GM18508 (cell line): ENCODE measurements around the gene DGKB.

Experiments
- ATAC-seq: cut with Tn5 transposase; IDR thresholded peaks from one replicate; pipeline ENCODE4 v1.9.1; 2021; ENCODE audit warnings: moderate number of reproducible peaks; ENCODE audit not compliant: insufficient read depth, unreplicated experiment

DGKB gene

DNA sequence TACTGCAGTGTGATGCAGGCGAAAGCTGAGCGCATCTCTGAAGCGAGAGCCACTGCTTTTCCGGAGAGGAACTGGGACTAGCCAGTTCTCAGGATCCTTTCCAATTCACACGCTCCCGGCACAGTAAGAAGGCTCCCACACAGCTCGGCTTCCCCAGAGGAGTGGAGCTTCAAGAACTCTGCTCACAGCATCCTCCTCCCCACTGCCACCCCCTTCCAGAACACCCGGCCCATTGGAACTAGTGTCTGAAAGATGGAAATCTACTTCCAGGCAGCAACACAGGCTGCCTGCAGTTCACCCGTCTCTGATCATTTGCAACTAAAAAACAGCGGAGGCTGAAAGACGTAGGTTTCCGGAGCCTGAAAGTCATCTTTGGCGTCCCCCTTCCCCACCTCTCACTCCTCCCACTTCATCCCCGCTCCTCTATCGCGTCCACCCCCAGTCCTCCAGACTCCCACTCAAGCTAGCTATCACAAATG lies at the start of gene DGKB:
Gene DGKB (minus strand): TSS at position 163 of the 479 bp plus-strand sequence.
- ATAC-seq: no peak

DNA sequence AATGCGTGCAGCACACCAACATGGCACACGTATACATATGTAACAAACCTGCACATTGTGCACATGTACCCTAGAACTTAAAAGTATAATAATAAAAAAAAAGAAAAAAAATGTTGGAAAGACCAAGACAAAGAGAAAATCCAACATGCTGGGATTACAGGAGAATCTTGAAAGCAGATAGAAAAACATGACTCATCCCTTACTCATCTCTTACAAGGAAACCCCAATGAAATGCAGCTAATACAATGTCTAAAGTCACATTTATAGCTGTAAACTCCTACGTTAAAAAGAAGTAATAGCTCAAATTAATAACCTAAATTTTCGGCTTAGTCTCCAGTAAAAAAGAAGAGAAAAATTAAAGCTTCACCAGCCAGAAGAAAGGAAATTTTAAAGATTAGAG lies 47.5 kb upstream of the DGKB start:
- no peak for ATAC-seq

DNA sequence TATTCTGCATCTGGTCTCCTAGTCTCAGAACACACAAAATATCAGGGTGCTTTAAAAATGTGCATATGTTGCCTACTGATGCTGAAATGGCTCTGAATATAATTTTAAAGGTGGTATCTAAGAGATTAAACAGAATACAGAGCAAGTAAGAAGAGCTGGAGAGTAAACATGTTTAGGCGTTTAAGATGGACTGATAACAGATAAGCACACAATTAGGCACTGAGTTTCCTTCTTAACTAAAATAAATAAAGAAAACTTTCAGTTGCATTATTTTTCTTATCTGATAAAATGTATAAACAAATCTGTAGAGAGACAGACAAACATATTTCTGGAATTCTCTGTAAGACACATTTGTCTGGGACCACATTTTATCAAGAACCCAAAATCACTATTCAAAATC lies 35.6 kb upstream of the DGKB start:
- ATAC-seq: no peak

GRCh38 chr7:14937581-14937980 lies 35.0 kb upstream of the DGKB start:
- no peak for ATAC-seq

GRCh38 chr7:14936554-14936953 lies 34.0 kb upstream of the DGKB start:
- ATAC-seq: no peak

- no peak for ATAC-seq
Observed at GRCh38 chr7:14934839-14935238, 32.3 kb upstream of the DGKB start.

- no peak for ATAC-seq
Observed at GRCh38 chr7:14931511-14932215, 29.1 kb upstream of the DGKB start.

GRCh38 chr7:14924398-14924797 lies 21.8 kb upstream of the DGKB start:
- ATAC-seq: no peak

- no peak for ATAC-seq
Observed at GRCh38 chr7:14911077-14911476, 8.5 kb upstream of the DGKB start.

DNA sequence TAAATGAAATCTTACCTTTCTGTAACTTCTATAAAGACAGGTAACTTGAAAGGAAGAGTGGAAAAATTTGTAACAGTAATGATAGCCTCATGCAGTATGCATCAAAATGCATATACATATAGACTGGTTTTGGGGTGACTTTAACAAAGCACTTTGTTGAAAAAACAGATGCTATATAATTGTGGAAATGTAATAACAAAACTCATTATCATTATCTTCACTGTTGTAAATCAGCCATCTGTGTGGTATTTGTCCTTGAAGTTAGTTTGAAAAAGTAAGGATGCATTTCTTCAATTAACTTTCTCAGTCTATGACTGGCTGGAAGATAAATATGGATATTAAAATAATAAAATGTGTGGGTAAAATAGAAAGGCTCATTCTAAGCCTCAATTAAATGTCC lies 6.1 kb upstream of the DGKB start:
- ATAC-seq: no peak

- ATAC-seq: no peak
Observed at GRCh38 chr7:14905764-14906163, 3.2 kb upstream of the DGKB start.

GRCh38 chr7:14900051-14900450 lies 2.5 kb downstream of the DGKB start:
- ATAC-seq: no peak

GRCh38 chr7:14899030-14899429 lies 3.5 kb downstream of the DGKB start:
- ATAC-seq: no peak

DNA sequence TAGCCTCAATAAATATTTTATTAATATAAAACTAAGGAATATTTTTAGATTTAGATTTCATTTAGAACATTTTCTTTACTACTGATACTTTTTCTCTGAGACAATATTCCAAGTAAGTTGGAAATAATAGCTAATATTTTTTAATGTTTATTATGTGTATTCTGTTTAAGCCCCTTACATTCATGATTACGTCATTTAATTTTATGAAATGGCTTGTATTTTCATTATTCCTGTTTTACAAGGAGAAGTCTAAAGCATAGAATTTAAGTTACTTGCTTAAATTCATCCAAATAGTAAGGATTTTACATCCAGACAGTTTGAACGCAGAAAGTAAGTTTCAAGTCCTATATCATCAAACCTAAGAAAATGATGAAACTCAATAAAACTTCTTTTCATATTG lies 6.1 kb downstream of the DGKB start:
- no peak for ATAC-seq

DNA sequence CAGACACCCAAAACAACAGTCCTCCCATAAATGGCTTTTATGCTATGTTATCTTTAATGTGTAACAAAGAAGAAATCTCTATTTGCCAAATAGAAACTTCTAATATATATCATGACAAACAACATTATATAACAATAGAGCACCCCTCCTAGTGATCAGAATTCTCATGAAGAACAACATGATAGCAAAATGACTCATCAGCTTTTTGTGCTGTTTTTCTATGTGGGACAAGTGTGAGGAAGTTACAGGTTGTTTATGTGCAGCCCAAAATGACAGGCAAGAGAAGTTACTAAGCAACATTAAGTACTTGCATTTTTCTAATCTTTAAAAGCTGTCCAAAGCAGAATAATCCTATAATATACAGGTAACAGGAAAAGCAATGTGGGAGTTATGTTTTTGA lies 7.7 kb downstream of the DGKB start:
- no peak for ATAC-seq

GRCh38 chr7:14892961-14893360 lies 9.6 kb downstream of the DGKB start:
- no peak for ATAC-seq

GRCh38 chr7:14891289-14891688 lies 11.3 kb downstream of the DGKB start:
- no peak for ATAC-seq

GRCh38 chr7:14888962-14889361 lies 13.6 kb downstream of the DGKB start:
- ATAC-seq: no peak

GRCh38 chr7:14886533-14886932 lies 16.0 kb downstream of the DGKB start:
- ATAC-seq: no peak

GRCh38 chr7:14875941-14876587 lies 26.5 kb downstream of the DGKB start:
- ATAC-seq: no peak

- no peak for ATAC-seq
Observed at GRCh38 chr7:14871880-14872279, 30.7 kb downstream of the DGKB start.

DNA sequence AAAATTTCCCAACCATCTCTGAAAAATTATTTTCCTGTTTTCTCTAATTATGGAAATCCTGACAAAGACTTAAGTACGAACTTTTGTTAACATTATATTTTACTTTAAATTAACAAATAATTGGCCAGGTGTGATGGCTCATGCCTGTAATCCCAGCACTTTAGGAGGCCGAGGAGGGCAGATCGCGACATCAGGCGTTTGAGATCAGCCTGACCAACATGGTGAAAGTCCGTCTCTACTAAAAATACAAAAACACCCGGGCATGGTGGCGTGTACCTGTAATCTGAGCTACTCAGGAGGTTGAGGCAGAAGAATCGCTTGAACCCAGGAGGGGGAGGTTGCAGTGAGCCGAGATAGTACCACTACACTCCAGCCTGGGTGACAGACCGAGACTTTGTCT lies 32.2 kb downstream of the DGKB start:
- ATAC-seq: no peak
